Midbrain (tissue), 1 donor: ENCODE results near the gene SH3BP2.
"Not testable (repeated sequence)": the region's sequence is repeated elsewhere in the genome, so short reads cannot be mapped to it uniquely, and the experiment has no call there.

Experiments used
- DNase-seq: peaks from one replicate; lab custom pipeline; 2025; lab: John Stamatoyannopoulos, UW

Gene SH3BP2

DNA sequence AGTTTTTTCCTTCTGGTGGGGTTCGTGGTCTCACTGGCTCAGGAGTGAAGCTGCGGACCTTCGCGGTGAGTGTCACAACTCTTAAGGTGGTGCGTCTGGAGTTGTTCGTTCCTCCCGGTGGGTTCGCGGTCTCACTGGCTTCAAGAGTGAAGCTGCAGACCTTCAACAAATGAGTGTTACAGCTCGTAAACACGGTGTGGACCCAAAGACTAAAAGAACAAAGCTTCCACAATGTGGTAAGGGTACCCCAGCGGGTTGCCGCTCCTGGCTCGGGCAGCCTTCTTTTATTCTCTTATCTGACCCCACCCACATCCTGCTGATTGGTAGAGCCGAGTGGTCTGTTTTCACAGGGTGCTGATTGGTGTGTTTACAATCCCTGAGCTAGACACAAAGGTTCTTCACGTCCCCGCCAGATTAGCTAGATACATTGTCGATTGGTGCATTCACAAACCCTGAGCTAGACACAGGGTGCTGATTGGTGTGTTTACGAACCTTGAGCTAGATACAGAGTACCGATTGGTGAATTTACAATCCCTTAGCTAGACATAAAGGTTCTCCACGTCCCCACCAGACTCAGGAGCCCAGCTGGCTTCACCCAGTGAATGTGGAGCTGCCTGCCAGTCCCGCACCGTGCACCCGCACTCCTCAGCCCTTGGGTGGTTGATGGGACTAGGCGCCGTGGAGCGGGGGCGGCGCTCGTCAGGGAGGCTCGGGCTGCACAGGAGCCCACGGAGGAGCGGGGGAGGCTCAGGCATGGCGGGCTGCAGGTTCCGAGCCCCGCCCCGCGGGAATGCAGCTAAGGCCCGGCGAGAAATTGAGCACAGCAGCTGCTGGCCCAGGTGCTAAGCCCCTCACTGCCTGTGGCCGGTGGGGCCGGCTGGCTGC, 30.2 kb upstream of the SH3BP2 start:
- DNase-seq = not testable (repeated sequence)

DNA sequence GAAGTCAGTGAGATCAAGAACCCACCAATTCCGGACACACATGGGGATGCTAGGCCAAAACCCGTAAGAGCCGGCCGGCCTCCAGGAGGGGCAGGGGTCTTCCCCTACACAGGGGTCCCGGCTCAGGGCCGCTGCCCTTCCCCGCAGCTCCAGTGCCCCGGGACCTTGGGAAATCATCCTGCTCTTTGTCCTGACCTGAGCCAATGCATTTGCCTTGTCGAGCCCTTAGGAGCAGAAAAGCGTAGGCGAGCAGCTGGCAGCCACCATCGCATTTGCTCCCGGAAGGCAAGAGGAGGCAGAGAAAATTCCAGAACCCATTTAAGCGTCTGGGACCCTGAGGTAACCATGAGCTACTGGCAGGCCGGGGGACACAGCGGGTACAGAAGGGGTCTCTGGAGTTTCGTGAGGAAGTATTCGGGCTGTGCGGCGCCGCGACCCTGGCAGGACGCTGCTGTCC, 29.3 kb upstream of the SH3BP2 start:
- DNase-seq = no peak

DNA sequence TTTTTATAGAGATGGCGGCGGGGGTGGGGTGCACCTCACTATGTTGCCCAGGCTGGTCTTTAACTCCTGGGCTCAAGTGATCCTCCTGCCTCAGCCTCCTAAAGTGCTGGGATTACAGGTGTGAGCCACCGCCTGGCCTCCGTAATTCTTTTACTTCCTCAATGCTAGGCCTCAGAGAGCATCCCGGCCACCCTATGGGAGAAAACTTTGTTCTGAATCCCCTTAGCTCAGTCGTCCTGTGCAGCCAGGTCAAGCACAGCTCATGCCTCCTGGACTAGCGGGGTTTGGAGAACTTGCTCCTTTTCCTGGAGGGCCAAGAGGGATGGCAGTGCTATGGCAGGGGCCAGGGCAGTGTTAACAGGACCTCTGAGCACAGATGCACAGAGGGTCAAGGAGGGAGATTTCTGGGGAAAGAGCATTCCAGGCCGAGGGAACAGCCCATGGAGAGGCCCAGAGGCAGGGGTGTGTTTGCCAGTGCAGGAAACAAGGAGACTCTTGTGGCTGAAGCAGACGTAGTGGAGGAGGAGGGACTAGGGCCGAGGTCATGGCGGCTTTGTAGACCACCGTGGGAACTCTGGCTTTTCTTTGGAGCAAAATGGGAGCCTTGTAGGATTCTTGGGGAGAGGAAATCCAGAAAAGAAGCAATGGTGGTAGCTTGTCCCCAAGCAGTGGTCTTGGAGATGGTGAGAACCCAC, 26.9 kb upstream of the SH3BP2 start:
- no peak for DNase-seq

DNA sequence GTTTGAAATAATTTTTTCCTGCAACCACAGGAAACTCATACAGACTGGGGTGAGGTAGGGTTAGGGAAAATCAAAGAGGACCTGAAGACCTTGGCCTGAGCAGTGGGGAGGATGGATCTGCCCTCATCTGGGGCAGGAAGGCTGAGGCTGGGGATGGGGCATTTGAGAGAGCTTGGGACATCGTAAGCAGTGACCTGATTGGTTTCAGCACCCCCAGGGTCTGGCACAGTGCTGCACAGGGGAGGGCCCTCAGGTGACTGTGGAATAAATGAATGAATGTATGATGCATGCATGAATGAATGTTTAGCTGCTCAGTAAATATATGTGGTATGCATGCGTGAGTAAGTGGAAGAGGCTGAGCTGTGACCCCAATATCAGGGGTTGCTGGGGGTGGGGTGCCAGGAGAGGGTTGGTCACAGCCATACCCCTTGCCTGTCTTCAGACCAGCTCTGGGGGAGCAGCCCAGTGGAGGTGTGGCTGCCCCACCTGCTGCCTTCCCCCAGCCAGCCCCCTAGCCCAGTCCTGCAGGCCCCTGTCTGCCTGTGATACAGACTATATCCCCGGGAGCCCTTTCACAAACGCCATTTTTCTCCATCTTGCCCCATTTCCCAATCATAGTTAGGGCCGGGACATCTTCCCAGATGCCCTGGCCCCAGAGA, 25.7 kb upstream of the SH3BP2 start:
- no peak for DNase-seq

DNA sequence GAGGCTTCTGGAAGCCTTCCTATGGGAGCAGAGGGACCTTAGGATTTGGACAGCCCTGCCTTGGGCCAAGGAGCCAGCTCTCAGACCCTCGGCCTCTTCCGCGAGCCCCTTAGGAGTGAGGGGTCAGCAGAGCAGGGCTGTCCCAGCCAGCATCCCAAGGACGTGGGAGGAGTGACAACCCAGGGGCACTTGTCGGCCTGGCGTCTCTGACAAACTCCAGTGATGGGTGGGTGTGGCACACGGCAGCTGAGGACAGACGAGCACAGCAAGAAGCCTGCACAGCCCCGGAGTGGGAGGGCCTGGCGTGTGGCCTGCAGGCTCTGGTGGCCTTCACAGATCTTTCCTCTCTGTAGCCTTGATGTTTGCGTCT, 25.2 kb upstream of the SH3BP2 start:
- DNase-seq = no peak

DNA sequence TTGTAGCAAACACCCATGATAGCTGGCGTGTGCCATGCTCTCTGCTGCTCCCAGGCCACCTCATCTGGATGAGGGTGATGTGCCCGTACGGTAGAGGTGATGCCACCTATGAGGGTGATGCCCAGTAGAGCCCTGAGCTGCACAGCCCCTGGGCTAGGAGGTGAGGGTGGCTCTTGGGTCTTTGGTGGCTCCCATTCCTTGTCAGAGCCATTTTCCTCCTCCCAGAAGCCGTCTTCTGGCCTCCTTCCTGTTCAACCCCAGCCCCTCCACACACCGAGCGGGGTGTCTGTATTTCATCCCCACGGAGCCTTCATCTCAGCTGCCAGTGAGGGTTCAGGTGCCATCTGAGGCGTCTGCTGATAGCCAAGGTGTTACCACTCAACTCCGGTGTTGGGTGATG, 24.8 kb upstream of the SH3BP2 start:
- no peak for DNase-seq

DNA sequence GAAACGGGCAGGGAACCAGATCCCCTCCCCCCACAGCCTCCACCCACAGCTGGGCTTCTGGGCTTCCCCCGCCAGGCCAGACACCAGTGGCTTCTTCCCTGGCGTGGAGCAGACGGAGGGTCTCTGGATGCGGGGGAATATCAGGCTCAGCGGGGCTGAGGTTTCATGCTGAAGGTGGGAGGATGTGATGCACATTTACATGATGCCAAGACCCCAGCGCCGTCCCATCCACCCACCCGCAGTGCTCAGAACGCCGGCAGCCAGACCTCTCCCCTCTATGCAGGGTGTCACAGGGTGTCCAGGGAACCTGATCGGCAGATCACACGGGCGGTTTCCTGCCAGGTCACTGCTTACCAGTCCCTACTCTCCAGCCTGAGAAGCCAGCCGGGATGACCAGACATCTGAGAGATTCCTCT, 24.0 kb upstream of the SH3BP2 start:
- no peak for DNase-seq

DNA sequence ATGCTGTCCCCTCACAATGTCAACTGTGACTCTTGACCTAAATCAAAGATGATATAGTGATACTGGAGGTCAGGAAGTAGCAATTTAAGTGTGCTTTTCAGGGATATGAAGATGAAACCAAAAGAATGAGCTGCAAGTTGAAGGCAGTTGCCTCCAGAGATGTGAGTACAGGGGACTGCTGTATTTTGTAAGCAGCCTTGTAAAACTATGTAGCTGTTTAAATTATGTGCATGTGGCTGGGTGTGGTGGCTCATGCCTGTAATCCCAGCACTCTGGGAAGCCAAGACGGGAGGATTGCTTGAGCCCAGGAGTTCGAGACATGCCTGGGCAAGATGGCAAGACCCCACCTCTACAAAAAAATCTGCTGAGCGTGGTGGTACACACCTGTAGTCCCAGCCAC, 21.6 kb upstream of the SH3BP2 start:
- DNase-seq = no peak

DNA sequence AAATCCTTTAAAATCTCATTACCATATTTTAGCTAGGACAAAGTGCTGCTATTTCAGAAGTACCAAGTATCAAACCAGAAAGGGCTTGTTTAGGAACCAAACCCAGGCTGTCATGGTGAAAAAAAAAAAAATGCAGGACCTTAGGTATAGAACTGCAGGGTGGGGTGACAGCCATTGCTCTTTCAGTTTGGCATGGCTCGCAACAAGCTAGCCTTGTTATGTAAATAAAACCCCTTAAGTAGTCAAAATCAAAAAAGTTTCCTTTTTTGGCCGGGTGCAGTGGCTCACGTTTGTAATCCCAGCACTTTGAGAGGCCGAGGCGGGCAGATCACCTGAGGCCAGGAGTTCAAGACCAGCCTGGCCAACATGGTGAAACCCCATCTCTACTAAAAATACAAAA, 12.2 kb upstream of the SH3BP2 start:
- DNase-seq = not testable (repeated sequence)

DNA sequence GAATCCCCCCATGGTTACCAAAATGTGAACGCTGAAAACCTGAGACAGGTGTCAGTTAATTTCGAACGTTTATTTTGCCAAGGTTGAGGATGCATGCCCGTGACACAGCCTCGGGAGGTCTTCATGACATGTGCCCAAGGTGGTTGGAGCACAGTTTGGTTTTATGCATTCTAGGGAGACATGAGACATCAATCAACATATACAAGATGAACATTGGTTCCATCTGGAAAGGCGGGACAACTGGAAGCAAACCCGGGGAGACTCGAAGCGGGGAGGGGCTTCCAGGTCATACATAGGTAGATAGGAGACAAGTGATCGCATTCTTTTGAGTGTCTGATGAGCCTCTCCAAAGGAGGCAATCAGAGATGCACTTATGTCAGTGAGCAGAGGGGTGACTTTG, 11.0 kb upstream of the SH3BP2 start:
- DNase-seq = no peak

DNA sequence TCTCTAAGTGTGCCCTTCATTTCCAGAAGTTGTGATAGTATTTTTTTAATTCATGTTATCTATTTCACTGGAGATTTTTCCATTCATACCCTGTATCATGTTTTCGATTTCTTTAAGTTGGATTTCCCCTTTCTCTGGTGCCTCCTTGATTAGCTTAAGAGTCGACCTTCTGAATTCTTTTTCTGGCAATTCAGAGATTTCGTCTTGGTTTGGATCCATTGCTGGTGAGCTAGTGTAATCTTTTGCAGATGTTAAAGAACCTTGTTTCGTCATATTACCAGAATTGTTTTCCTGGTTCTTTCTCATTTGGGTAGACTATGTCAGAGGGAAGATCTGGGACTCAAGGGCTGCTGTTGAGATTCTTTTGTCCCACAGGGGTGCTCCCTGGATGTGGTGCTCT, 9.1 kb upstream of the SH3BP2 start:
- DNase-seq = no peak

DNA sequence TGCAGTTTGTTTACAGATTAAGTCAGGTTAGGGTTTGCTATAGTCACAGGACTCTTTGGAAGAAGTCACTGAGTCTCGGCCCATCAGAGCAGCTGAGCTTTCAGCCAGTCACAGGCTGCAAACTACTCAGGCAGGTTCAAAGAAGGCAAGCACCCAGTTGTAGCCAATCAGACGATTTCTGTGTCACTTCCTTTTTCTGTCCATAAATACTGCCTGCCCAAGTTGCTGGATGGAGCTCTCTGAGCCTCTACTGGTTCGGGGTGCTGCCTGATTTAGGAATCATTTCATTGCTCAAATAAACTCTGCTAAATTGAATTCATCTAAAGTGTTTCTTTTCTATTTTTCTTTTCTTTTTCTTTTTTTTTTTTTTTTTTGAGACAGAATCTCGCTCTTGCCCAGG, 7.3 kb upstream of the SH3BP2 start:
- no peak for DNase-seq

DNA sequence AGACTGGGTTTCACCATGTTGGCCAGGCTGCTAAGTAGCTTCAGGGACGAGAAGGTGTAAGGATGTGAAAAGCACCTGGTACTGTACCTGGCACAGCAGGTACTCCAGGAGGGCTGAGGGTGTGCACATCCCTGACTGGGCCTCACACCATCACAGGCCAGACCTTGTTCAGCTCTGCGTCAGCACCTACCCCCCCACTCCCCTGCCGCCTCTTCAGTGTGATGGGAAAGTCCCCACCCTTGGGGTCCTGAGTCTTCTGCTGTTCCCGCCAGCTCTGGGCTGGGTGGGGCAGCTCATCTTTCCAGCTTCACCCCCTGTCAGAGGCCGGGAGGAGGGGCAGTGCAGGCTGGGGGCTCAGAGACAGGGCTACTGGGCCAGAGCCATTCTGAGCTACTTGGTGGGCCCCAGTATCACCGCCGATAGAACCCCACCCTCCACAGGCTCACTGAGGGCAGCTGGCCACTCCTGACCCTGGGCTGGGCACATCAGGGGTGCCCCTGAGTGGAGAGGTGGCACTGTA, 6.7 kb upstream of the SH3BP2 start:
- DNase-seq = no peak

DNA sequence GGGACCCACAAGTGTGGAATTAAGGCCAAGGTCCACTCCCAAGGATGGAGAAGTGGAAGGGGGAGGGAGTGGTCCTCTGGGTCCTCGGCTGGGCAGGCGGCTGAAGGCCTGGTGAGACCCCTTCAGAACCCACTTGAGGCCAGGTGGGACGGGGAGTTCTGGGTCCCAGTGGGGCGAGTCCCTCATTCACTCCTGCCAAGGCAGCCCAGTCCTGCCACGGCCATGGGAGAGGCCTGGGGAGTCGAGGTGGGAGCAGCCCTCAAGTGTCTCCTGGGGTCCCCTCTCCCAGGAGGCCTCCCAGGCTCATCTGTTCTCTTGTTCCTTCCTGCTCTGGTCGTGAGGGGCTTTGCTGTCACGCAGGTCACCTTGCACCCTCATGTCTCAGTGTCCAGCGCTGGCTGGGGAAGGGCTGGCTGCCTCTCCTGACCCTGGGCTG, 6.1 kb upstream of the SH3BP2 start:
- DNase-seq = no peak

DNA sequence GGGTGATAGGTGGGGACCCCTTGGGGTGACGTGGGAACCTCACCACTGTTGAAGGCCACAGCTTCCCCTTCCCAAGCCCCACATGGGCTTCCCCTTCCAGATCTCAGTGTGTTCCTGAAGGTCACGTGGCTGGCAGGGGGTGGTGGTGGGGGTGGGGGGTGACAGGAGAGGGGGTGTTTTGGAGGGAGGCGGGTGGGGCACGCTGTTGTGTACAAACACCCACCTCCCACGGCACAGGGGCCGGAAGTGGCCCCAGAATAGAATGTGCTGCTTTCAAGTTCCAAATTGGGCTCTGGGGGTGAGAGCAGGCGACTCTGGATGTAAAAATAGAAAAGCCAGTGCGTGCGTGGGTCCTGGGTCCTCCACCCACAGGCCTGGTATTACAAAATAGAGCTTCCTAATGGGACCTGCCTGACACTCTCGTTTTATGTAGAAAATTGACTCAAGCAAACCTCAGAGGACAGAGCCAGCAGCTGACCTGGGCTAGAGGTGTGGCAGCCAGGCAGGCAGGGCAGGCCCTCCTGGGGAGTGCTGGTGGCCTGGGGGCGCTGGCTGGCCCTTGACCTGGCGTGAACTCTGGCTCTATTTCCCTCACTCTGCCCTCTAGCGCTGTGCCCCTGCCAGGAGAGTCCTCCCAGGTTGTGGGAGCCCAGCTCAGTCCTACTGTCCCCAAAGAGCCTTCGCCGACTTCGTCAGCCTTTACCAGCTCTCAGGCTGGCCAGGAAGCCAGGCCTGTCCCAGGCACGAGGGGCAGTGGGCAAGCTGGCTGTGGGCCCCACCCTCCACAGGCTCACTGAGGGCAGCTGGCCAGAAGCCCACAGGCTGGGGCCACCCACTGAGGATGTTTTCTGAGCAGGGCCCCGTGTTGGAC, 5.4 kb upstream of the SH3BP2 start:
- DNase-seq = no peak

DNA sequence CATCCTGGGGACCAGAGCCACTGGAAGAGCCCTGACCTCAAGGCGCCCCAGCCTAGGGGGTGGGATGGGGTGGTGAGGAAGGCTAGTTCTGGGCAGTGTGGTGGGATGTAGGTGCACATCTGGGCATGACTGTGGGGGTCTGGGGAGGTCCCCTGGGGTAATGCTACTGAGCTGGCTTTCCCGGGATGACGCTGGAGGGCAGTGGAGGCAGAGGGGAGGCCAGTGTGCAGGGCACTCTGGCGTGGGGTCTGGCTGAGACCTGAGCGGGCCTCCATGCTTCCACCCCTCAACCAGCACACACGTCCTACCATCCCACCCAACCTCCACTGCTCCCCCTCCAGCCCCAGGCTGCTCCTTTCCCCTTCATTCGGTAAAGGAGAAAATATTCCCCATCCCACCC, 4.8 kb upstream of the SH3BP2 start:
- DNase-seq = no peak

DNA sequence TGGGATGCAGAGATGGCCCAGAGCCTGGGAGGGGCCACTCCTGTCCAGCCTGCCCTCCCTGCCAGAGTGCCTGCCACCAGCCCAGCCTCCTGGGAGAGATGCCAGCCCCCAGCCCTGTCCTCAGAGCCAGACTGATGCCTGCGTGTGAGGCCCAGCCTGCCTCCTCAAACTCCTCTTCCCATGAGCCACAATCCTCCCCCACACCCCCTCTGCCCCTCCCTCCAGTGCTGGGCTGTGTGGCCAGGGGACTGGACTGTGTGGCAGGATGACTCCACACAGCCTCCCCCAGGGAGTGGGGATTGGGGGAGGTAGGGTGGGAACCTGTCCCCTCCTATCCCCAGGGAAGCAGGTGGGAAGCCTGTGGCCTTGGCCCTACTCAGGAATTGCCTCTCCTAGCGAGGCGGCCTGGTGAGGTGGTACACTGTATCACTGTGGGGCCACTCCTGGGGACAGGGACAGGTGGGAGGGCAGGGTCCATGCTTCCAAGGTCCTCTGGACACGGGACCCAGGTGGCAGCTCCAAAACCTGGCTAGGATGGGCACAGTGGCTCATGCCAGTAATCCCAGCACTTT, 4.3 kb upstream of the SH3BP2 start:
- DNase-seq = peak; percentile 28

DNA sequence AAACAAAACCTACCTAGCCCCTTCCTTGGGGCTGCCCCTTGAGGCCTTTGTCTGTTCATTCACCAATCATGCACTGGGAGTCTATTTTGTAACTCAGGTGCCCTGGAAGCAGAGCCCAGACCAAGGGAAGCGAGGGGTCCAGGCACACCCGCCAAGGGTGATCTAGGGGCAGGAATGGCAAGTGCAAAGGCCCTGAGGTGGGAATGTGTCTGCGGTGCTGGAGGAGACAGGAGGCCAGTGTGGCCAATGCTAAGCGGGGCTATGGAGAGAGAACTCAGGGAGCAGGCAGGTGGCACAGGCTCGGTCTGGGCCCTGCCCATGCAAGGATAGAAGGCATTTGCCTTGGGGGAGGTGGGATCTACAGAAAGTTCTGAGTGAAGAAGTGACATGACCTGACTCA, 3.5 kb upstream of the SH3BP2 start:
- DNase-seq = no peak

DNA sequence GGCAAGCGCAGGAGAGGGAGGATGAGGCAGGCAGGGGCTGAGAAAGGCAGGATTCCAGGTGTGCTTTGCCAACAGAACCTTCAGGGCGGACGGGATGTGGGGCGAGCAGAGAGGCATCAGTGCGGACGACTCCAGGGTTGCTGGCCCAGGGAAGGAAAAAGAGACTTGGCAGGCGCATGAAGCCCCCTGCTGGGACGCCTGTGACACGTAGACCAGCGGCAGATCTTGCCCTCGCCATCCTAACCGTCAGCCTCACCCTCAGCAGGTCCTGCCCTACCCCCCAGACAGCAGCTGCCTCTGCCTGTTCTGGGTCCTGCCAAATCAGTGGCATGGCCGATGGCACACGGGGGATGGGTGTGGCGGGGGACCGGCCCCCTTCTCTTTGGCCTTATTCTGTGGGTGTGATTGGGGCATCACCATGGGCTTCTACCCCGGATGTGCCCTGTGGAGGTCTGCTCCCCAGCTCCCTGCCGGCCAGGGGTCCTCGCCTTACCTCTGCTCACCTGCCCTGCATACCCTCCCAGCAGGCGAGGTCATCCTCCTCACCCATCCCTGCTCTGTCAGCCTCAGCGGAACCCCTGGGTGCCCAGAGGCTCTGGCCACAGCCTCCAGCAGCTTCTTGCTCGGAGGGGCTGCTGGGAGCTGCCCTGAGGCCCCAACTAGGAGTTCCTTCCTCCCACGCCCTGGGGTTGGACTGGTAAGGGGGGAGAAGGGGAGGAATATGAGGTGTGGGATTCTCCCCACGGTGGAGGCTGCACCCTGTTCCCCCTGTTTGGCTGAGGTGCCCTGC, 2.9 kb upstream of the SH3BP2 start:
- DNase-seq = no peak
